Measurements from ENCODE around the gene ELMO3. TPM values are rescaled to one million over a fixed set of nuclear protein-coding genes. Genes with fewer than 3 reads are reported as not detected.

The ELMO3 gene
- total and polyA plus RNA-seq, 2 donors from 2014 or later: 24.2 to 33.1 TPM

- H3K27ac ChIP-seq (ENCODE audit: low read depth in 2 of 2, low read length in 2 of 2): peak overlapping the region; percentile 83 to 85
- DNase-seq (peak in 2 of 5 donors; percentile 26 to 58), FAIRE-seq (no peak)
- peak overlapping the region in 1 of 3 donors; percentile 34 for H3K9ac ChIP-seq (ENCODE audit: low read length in 3 of 3)
- peaks cover 0 to 4% (median 3%) of the 10 kb centered on the region in 3 donors for H3K36me3 ChIP-seq (ENCODE audit: control insufficient read depth in 2 of 3, insufficient read depth in 3 of 3, low read length in 3 of 3)
- no peaks in the 10 kb centered on the region for H3K27me3 ChIP-seq (ENCODE audit: control insufficient read depth, insufficient read depth, low read length)
- peaks cover 0 to 29% (median 9%) of the 10 kb centered on the region in 3 donors for H3K4me1 ChIP-seq (ENCODE audit: control insufficient read depth in 2 of 3, insufficient read depth in 2 of 3, low read depth in 1 of 3, low read length in 3 of 3)
- intact Hi-C loops (cut with DNase I): no loop called here
- H3K4me3 ChIP-seq (ENCODE audit: low read length in 3 of 3): no peak overlapping the region
- H3K9me3 ChIP-seq (ENCODE audit: control insufficient read depth in 2 of 3, insufficient read depth in 1 of 3, low read length in 3 of 3): no peaks in the 10 kb centered on the region
- no peak for TF ChIP-seq CTCF (IDR thresholded peaks at IDR 0.05; ENCODE audit: borderline replicate concordance, extremely low read depth, insufficient read depth)
Observed at GRCh38 chr16:67243481-67243880, 44.5 kb downstream of the ELMO3 start.

GRCh38 chr16:67244387-67245185, 45.7 kb downstream of the ELMO3 start:
- H3K4me1 ChIP-seq (ENCODE audit: control insufficient read depth in 2 of 3, insufficient read depth in 2 of 3, low read depth in 1 of 3, low read length in 3 of 3): peaks cover 0 to 35% (median 9%) of the 10 kb centered on the region in 3 donors
- FAIRE-seq (no peak), DNase-seq (peak in 3 of 5 donors; percentile 30 to 95 (median 49))
- peaks cover 5% of the 10 kb centered on the region for H3K27me3 ChIP-seq (ENCODE audit: control insufficient read depth, insufficient read depth, low read length)
- no peak for TF ChIP-seq CTCF (IDR thresholded peaks at IDR 0.05; ENCODE audit: borderline replicate concordance, extremely low read depth, insufficient read depth)
- intact Hi-C loops (cut with DNase I): no loop called here
- peak overlapping the region in 1 of 3 donors; percentile 34 for H3K9ac ChIP-seq (ENCODE audit: low read length in 3 of 3)
- peak overlapping the region; percentile 83 to 85 for H3K27ac ChIP-seq (ENCODE audit: low read depth in 2 of 2, low read length in 2 of 2)
- H3K9me3 ChIP-seq (ENCODE audit: control insufficient read depth in 2 of 3, insufficient read depth in 1 of 3, low read length in 3 of 3): no peaks in the 10 kb centered on the region
- no peak overlapping the region for H3K4me3 ChIP-seq (ENCODE audit: low read length in 3 of 3)
- no peaks in the 10 kb centered on the region for H3K36me3 ChIP-seq (ENCODE audit: control insufficient read depth in 2 of 3, insufficient read depth in 3 of 3, low read length in 3 of 3)

DNA sequence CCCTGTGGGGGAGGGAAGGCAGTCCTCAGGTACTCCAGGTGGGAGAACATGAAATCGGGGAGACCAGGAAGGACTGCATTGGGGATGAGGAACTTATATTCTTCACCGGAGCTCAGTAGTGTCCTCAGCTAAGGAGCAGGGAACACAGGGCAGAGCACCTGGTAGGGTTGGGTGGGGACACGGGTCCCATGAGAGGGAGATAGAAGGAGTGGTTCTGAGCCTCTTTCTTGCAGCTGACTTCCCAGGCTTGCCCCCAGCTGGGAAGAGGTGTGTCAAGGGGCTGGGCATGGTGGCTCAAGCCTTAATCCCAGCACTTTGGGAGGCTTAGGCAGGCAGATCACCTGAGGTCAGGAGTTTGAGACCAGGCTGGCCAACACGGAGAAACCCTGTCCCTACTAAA, 46.3 kb downstream of the ELMO3 start:
- intact Hi-C loops (cut with DNase I): no loop called here

More for the DNA sequence above, 46.3 kb downstream of the ELMO3 start:
- Histone ChIP-seq H3K9ac (ENCODE audit: low read length in 3 of 3) (peak overlapping the region in 1 of 3 donors; percentile 82), H3K4me3 (ENCODE audit: low read length in 3 of 3) (no peak overlapping the region), H3K9me3 (ENCODE audit: control insufficient read depth in 2 of 3, insufficient read depth in 1 of 3, low read length in 3 of 3) (no peaks in the 10 kb centered on the region), H3K4me1 (ENCODE audit: control insufficient read depth in 2 of 3, insufficient read depth in 2 of 3, low read depth in 1 of 3, low read length in 3 of 3) (peaks cover 0 to 35% (median 9%) of the 10 kb centered on the region in 3 donors), H3K27ac (ENCODE audit: low read depth in 2 of 2, low read length in 2 of 2) (peak overlapping the region; percentile 34 to 83), H3K27me3 (ENCODE audit: control insufficient read depth, insufficient read depth, low read length) (peaks cover 9% of the 10 kb centered on the region), H3K36me3 (ENCODE audit: control insufficient read depth in 2 of 3, insufficient read depth in 3 of 3, low read length in 3 of 3) (no peaks in the 10 kb centered on the region)
- FAIRE-seq (no peak), DNase-seq (peak in 1 of 5 donors; percentile 45)
- TF ChIP-seq CTCF (IDR thresholded peaks at IDR 0.05; ENCODE audit: borderline replicate concordance, extremely low read depth, insufficient read depth): no peak
